Retinal pigment epithelial cell (primary cell): ENCODE results near the gene SH3BP5.
A peak's percentile ranks its signal among the peaks of the same experiment; 100 is the strongest.

Source experiments
- DNase-seq: peaks from one replicate; pipeline ENCODE4 v3.0.0-alpha.2; 2010; ENCODE audit warnings: low read depth
- H3K4me3 ChIP-seq: 2 replicates; pipeline ENCODE4 v1.5.1; 2011; ENCODE audit warnings: mild to moderate bottlenecking, low read length, control low read depth, moderate library complexity
- CTCF ChIP-seq: conservative IDR thresholded peaks from 2 replicates; pipeline ENCODE4 v1.5.1; 2011; ENCODE audit warnings: low read depth, low read length, control low read depth, inconsistent platforms

The SH3BP5 gene

GRCh38 chr3:15332405-15333098 lies at the start of gene SH3BP5:
Gene SH3BP5, minus strand, starts transcription at chr3:15332586. Its CDS starts 178 bp downstream, at chr3:15332408.
- DNase-seq, result no peak
- peak; percentile 53 for TF ChIP-seq CTCF
- H3K4me3 ChIP-seq, result peak within 1 kb of the TSS; percentile 89

GRCh38 chr3:15380980-15381890 lies 48.8 kb upstream of the SH3BP5 start:
- no peak for TF ChIP-seq CTCF
- no peak for DNase-seq
- no peak overlapping the region for H3K4me3 ChIP-seq

- peak; percentile 63 for DNase-seq
- TF ChIP-seq CTCF, result peak; percentile 84
- no peak overlapping the region for H3K4me3 ChIP-seq
Observed at GRCh38 chr3:15377961-15378791, 45.8 kb upstream of the SH3BP5 start.

GRCh38 chr3:15375461-15376000 lies 43.1 kb upstream of the SH3BP5 start:
- H3K4me3 ChIP-seq, result no peak overlapping the region
- no peak for DNase-seq
- no peak for TF ChIP-seq CTCF

GRCh38 chr3:15372918-15373317 lies 40.5 kb upstream of the SH3BP5 start:
- H3K4me3 ChIP-seq, result no peak overlapping the region
- no peak for TF ChIP-seq CTCF
- DNase-seq, result no peak

- H3K4me3 ChIP-seq, result no peak overlapping the region
- no peak for TF ChIP-seq CTCF
- no peak for DNase-seq
Observed at GRCh38 chr3:15368561-15369135, 36.3 kb upstream of the SH3BP5 start.
